ENCODE measurements around the gene PATZ1.

The PATZ1 gene

GRCh38 chr22:31300896-31301295, 45.2 kb downstream of the PATZ1 start:
- no peak overlapping the region for H3K27ac ChIP-seq (ENCODE audit: low read length)
- ATAC-seq (ENCODE audit: insufficient read depth, low read depth): no peak
- no peaks in the 10 kb centered on the region for H3K79me2 ChIP-seq (ENCODE audit: insufficient read depth, low read length)

GRCh38 chr22:31295831-31296657, 50.1 kb downstream of the PATZ1 start:
- Histone ChIP-seq H4K20me1 (ENCODE audit: insufficient read depth, low read length) (no peaks in the 10 kb centered on the region), H3K9me3 (ENCODE audit: insufficient read depth, low read length, severe bottlenecking) (no peaks in the 10 kb centered on the region), H3K9ac (ENCODE audit: low read depth, low read length) (no peak overlapping the region), H2AFZ (ENCODE audit: low read depth, low read length) (no peak overlapping the region), H3K4me3 (ENCODE audit: low read depth in 1 of 2, low read length in 2 of 2) (no peak overlapping the region), H3K36me3 (ENCODE audit: insufficient read depth, low read length) (no peaks in the 10 kb centered on the region), H3K4me1 (ENCODE audit: insufficient read depth, low read length) (peaks cover 20% of the 10 kb centered on the region), H3K27ac (ENCODE audit: low read length) (no peak overlapping the region), H3K4me2 (ENCODE audit: insufficient read depth, low read length) (no peak overlapping the region), H3K27me3 (ENCODE audit: insufficient read depth, low read length, poor library complexity) (no peaks in the 10 kb centered on the region), H3K79me2 (ENCODE audit: insufficient read depth, low read length) (no peaks in the 10 kb centered on the region)
- ATAC-seq (ENCODE audit: insufficient read depth, low read depth): no peak
- DNase-seq: no peak
- TF ChIP-seq EZH2 (IDR thresholded peaks at IDR 0.05; ENCODE audit: borderline replicate concordance, low read depth, low read length, severe bottlenecking): no peak
- no peak for TF ChIP-seq CTCF (IDR thresholded peaks at IDR 0.05; ENCODE audit: borderline replicate concordance, extremely low read depth, low read length, poor library complexity, severe bottlenecking)

More at GRCh38 chr22:31300896-31301295, 45.2 kb downstream of the PATZ1 start:
- Histone ChIP-seq H3K9me3 (ENCODE audit: insufficient read depth, low read length, severe bottlenecking) (no peaks in the 10 kb centered on the region), H2AFZ (ENCODE audit: low read depth, low read length) (no peak overlapping the region), H3K9ac (ENCODE audit: low read depth, low read length) (no peak overlapping the region), H3K36me3 (ENCODE audit: insufficient read depth, low read length) (no peaks in the 10 kb centered on the region), H3K27me3 (ENCODE audit: insufficient read depth, low read length, poor library complexity) (no peaks in the 10 kb centered on the region), H4K20me1 (ENCODE audit: insufficient read depth, low read length) (no peaks in the 10 kb centered on the region), H3K4me1 (ENCODE audit: insufficient read depth, low read length) (no peaks in the 10 kb centered on the region), H3K4me2 (ENCODE audit: insufficient read depth, low read length) (no peak overlapping the region), H3K4me3 (ENCODE audit: low read depth in 1 of 2, low read length in 2 of 2) (no peak overlapping the region)
- DNase-seq: no peak
- TF ChIP-seq EZH2 (IDR thresholded peaks at IDR 0.05; ENCODE audit: borderline replicate concordance, low read depth, low read length, severe bottlenecking) (no peak), CTCF (IDR thresholded peaks at IDR 0.05; ENCODE audit: borderline replicate concordance, extremely low read depth, low read length, poor library complexity, severe bottlenecking) (no peak)

- DNase-seq (no peak), ATAC-seq (ENCODE audit: insufficient read depth, low read depth) (no peak)
- Histone ChIP-seq H3K9ac (ENCODE audit: low read depth, low read length) (no peak overlapping the region), H4K20me1 (ENCODE audit: insufficient read depth, low read length) (no peaks in the 10 kb centered on the region), H2AFZ (ENCODE audit: low read depth, low read length) (no peak overlapping the region), H3K36me3 (ENCODE audit: insufficient read depth, low read length) (no peaks in the 10 kb centered on the region), H3K4me2 (ENCODE audit: insufficient read depth, low read length) (no peak overlapping the region), H3K79me2 (ENCODE audit: insufficient read depth, low read length) (no peaks in the 10 kb centered on the region), H3K9me3 (ENCODE audit: insufficient read depth, low read length, severe bottlenecking) (no peaks in the 10 kb centered on the region), H3K27ac (ENCODE audit: low read length) (no peak overlapping the region), H3K27me3 (ENCODE audit: insufficient read depth, low read length, poor library complexity) (no peaks in the 10 kb centered on the region), H3K4me3 (ENCODE audit: low read depth in 1 of 2, low read length in 2 of 2) (no peak overlapping the region), H3K4me1 (ENCODE audit: insufficient read depth, low read length) (peaks cover 25% of the 10 kb centered on the region)
- TF ChIP-seq EZH2 (IDR thresholded peaks at IDR 0.05; ENCODE audit: borderline replicate concordance, low read depth, low read length, severe bottlenecking) (no peak), CTCF (IDR thresholded peaks at IDR 0.05; ENCODE audit: borderline replicate concordance, extremely low read depth, low read length, poor library complexity, severe bottlenecking) (no peak)
Measured at GRCh38 chr22:31295360-31295759, 50.8 kb downstream of the PATZ1 start.

Data from DND-41 (cell line).